Testis (tissue), 3 donors: ENCODE data around the gene PEX10. TPM values are rescaled to one million over a fixed set of nuclear protein-coding genes. Genes with fewer than 3 reads are reported as not detected.

Experiments used
- DNase-seq: peaks from one replicate; pipeline ENCODE4 v3.0.0-alpha.2; 2019
- H3K27ac ChIP-seq, 2 donors: fragments of 200-600 bp; sonication (generic); one replicate each; pipeline ENCODE4 v1.5.1; 2019
- H3K27me3 ChIP-seq: fragments of 200-600 bp; sonication (generic); one replicate; pipeline ENCODE4 v1.5.1; 2019
- H3K36me3 ChIP-seq: fragments of 200-600 bp; sonication (generic); one replicate; pipeline ENCODE4 v1.5.1; 2017; ENCODE audit warnings: low read depth; ENCODE audit errors: missing control alignments
- H3K4me1 ChIP-seq: fragments of 200-600 bp; sonication (generic); one replicate; pipeline ENCODE4 v1.5.1; 2019
- H3K4me3 ChIP-seq, 2 donors: fragments of 200-600 bp; sonication (generic); one replicate each; pipeline ENCODE4 v1.5.1; 2017 to 2019
- H3K9me3 ChIP-seq: fragments of 200-600 bp; sonication (generic); one replicate; pipeline ENCODE4 v1.5.1; 2017
- CTCF ChIP-seq, 3 experiments: fragments of 450-650 bp in 2 of 3; fragments of 200-600 bp in 1 of 3; sonication (generic) in 1 of 3; IDR thresholded peaks; one replicate each; pipeline ENCODE4 v1.5.1; 2016 to 2019; ENCODE audit warnings: antibody characterized with exemption in 3 of 3, mild to moderate bottlenecking in 2 of 3, moderate library complexity in 1 of 3
- POLR2A ChIP-seq: fragments of 450-650 bp; IDR thresholded peaks from one replicate; pipeline ENCODE4 v1.6.1; 2017; ENCODE audit warnings: antibody characterized with exemption, mild to moderate bottlenecking, moderate library complexity
- WGBS, 2 donors: methylation state at CpG; one replicate each; pipeline ENCODE4 v1.1.5; 2018; 5-methylcytosine and 5-hydroxymethylcytosine counted together
- intact Hi-C: fragments of 100-400 bp; cut with DNase I; formaldehyde crosslinking; loops from one replicate; pipeline ENCODE4 v1.15.1; 2023; ENCODE audit warnings: low total_unique reads
- polyA plus RNA-seq: library from polyadenylated mRNA; stranded (reverse); fragments of 350-450 nt; fragmentation: Illumina TruSeq; extraction: RNeasy Lipid Tissue Mini Kit (QIAGEN cat#74804); gene quantifications from one replicate; pipeline ENCODE4 v1.2.3, GENCODE V29; 2014; ENCODE audit warnings: low read depth, low replicate concordance; ENCODE audit not compliant: insufficient read depth
- total RNA-seq, 2 donors: library from RNA; depleted of rRNA; stranded (reverse); fragments of >200 nt; gene quantifications; one replicate each; pipeline ENCODE4 v1.2.3, GENCODE V29; 2016

The PEX10 gene
- total and polyA plus RNA-seq, 3 donors from 2014 or later = 49.5 to 52.8 (median 50.4) TPM

GRCh38 chr1:2385606-2386280 is 26.6 kb downstream of the PEX10 start:
- WGBS, 2 donors = 94% methylated on average over 12 to 19 of the region's 19 CpGs
- H3K4me1 ChIP-seq = peaks cover 18% of the 10 kb centered on the region
- H3K27me3 ChIP-seq = no peaks in the 10 kb centered on the region
- H3K9me3 ChIP-seq = no peaks in the 10 kb centered on the region
- no peaks in the 10 kb centered on the region for H3K36me3 ChIP-seq
- no peak overlapping the region for H3K27ac ChIP-seq
- intact Hi-C loops = loop anchor here (10.0 kb wide), 1 partner anchor 51 kb away; no protein-coding TSS in a partner anchor
- H3K4me3 ChIP-seq = no peak overlapping the region
- no peak for TF ChIP-seq CTCF (IDR thresholded peaks at IDR 0.05)
- no peak for TF ChIP-seq POLR2A
- no peak for DNase-seq

GRCh38 chr1:2384941-2385481 is 27.4 kb downstream of the PEX10 start:
- H3K4me1 ChIP-seq = peaks cover 14% of the 10 kb centered on the region
- intact Hi-C loops = loop anchor here (5.0 to 10.0 kb wide), 2 partner anchors 50 to 188 kb away; no protein-coding TSS in a partner anchor
- TF ChIP-seq POLR2A (no peak), CTCF (IDR thresholded peaks at IDR 0.05) (no peak)
- 92% methylated on average over 16 to 41 of the region's 41 CpGs for WGBS, 2 donors
- no peaks in the 10 kb centered on the region for H3K27me3 ChIP-seq
- H3K4me3 ChIP-seq = no peak overlapping the region
- no peak for DNase-seq
- H3K27ac ChIP-seq = no peak overlapping the region
- no peaks in the 10 kb centered on the region for H3K9me3 ChIP-seq
- no peaks in the 10 kb centered on the region for H3K36me3 ChIP-seq

- TF ChIP-seq CTCF (IDR thresholded peaks at IDR 0.05) (no peak), POLR2A (no peak)
- intact Hi-C loops = loop anchor here (5.0 to 10.0 kb wide), 2 partner anchors 49 to 187 kb away; no protein-coding TSS in a partner anchor
- H3K27me3 ChIP-seq = no peaks in the 10 kb centered on the region
- no peaks in the 10 kb centered on the region for H3K9me3 ChIP-seq
- no peaks in the 10 kb centered on the region for H3K36me3 ChIP-seq
- H3K4me1 ChIP-seq = peaks cover 14% of the 10 kb centered on the region
- DNase-seq = no peak
- WGBS, 2 donors = 95 to 97% methylated on average over 21 of the region's 21 CpGs
- no peak overlapping the region for H3K27ac ChIP-seq
- no peak overlapping the region for H3K4me3 ChIP-seq
Measured at GRCh38 chr1:2384130-2384860, 28.1 kb downstream of the PEX10 start.

GRCh38 chr1:2383576-2383975 is 28.8 kb downstream of the PEX10 start:
- 93% methylated on average over 14 of the region's 14 CpGs for WGBS, 2 donors
- H3K9me3 ChIP-seq = no peaks in the 10 kb centered on the region
- DNase-seq = no peak
- peaks cover 14% of the 10 kb centered on the region for H3K4me1 ChIP-seq
- TF ChIP-seq CTCF (IDR thresholded peaks at IDR 0.05) = no peak
- TF ChIP-seq POLR2A = no peak
- intact Hi-C loops = loop anchor here (5.0 to 10.0 kb wide), 2 partner anchors 49 to 186 kb away; no protein-coding TSS in a partner anchor
- H3K36me3 ChIP-seq = no peaks in the 10 kb centered on the region
- no peak overlapping the region for H3K27ac ChIP-seq
- H3K4me3 ChIP-seq = no peak overlapping the region
- no peaks in the 10 kb centered on the region for H3K27me3 ChIP-seq
